ENCODE results near the gene C12orf42.

The C12orf42 gene

GRCh38 chr12:103303484-103303883 lies 192.3 kb downstream of the C12orf42 start:
- no peak for DNase-seq (ENCODE audit: extremely low read depth, insufficient read length)
- H3K4me3 ChIP-seq (replicated peaks; ENCODE audit: low read depth, low read length), result no peak overlapping the region
- no peak for TF ChIP-seq CTCF (IDR thresholded peaks at IDR 0.05; ENCODE audit: insufficient read depth, low read length, poor library complexity, severe bottlenecking)
- no peaks in the 10 kb centered on the region for H3K36me3 ChIP-seq (ENCODE audit: control insufficient read depth, insufficient read depth, low read length)
- no peaks in the 10 kb centered on the region for H3K27me3 ChIP-seq (replicated peaks; ENCODE audit: control insufficient read depth, insufficient read depth, low read length)

- no peaks in the 10 kb centered on the region for H3K36me3 ChIP-seq (ENCODE audit: control insufficient read depth, insufficient read depth, low read length)
- H3K4me3 ChIP-seq (replicated peaks; ENCODE audit: low read depth, low read length), result no peak overlapping the region
- TF ChIP-seq CTCF (IDR thresholded peaks at IDR 0.05; ENCODE audit: insufficient read depth, low read length, poor library complexity, severe bottlenecking), result no peak
- no peak for DNase-seq (ENCODE audit: extremely low read depth, insufficient read length)
- H3K27me3 ChIP-seq (replicated peaks; ENCODE audit: control insufficient read depth, insufficient read depth, low read length), result no peaks in the 10 kb centered on the region
These were observed 193.9 kb downstream of the C12orf42 start for GRCh38 chr12:103301642-103302591.

- no peak for TF ChIP-seq CTCF (IDR thresholded peaks at IDR 0.05; ENCODE audit: insufficient read depth, low read length, poor library complexity, severe bottlenecking)
- no peaks in the 10 kb centered on the region for H3K27me3 ChIP-seq (replicated peaks; ENCODE audit: control insufficient read depth, insufficient read depth, low read length)
- no peak overlapping the region for H3K4me3 ChIP-seq (replicated peaks; ENCODE audit: low read depth, low read length)
- no peak for DNase-seq (ENCODE audit: extremely low read depth, insufficient read length)
- no peaks in the 10 kb centered on the region for H3K36me3 ChIP-seq (ENCODE audit: control insufficient read depth, insufficient read depth, low read length)
These were observed 207.8 kb downstream of the C12orf42 start for GRCh38 chr12:103288016-103288415.

- no peaks in the 10 kb centered on the region for H3K27me3 ChIP-seq (replicated peaks; ENCODE audit: control insufficient read depth, insufficient read depth, low read length)
- TF ChIP-seq CTCF (IDR thresholded peaks at IDR 0.05; ENCODE audit: insufficient read depth, low read length, poor library complexity, severe bottlenecking), result no peak
- no peaks in the 10 kb centered on the region for H3K36me3 ChIP-seq (ENCODE audit: control insufficient read depth, insufficient read depth, low read length)
- H3K4me3 ChIP-seq (replicated peaks; ENCODE audit: low read depth, low read length), result no peak overlapping the region
- no peak for DNase-seq (ENCODE audit: extremely low read depth, insufficient read length)
These were observed 213.6 kb downstream of the C12orf42 start for GRCh38 chr12:103282124-103282523.

- H3K27me3 ChIP-seq (replicated peaks; ENCODE audit: control insufficient read depth, insufficient read depth, low read length), result no peaks in the 10 kb centered on the region
- DNase-seq (ENCODE audit: extremely low read depth, insufficient read length), result peak; percentile 67
These were observed 216.3 kb downstream of the C12orf42 start for GRCh38 chr12:103279444-103279843.

More at GRCh38 chr12:103279444-103279843, 216.3 kb downstream of the C12orf42 start:
- no peak for TF ChIP-seq CTCF (IDR thresholded peaks at IDR 0.05; ENCODE audit: insufficient read depth, low read length, poor library complexity, severe bottlenecking)
- H3K4me3 ChIP-seq (replicated peaks; ENCODE audit: low read depth, low read length), result peak overlapping the region; percentile 17; the same call in 1 of the 2 replicates
- no peaks in the 10 kb centered on the region for H3K36me3 ChIP-seq (ENCODE audit: control insufficient read depth, insufficient read depth, low read length)

Data from GM06990 (cell line).